Nephron progenitor cell (in vitro differentiated cells): ENCODE results near the gene DLG1.
A peak's percentile ranks its signal among the peaks of the same experiment; 100 is the strongest.

Experiments used
- DNase-seq: peaks from one replicate; pipeline ENCODE4 v3.0.0; 2021
- H3K27ac Mint-ChIP-seq: 2 replicates; pipeline ENCODE4 v1.8.0; 2021; ENCODE audit warnings: mild to moderate bottlenecking, moderate library complexity, mixed read lengths
- H3K27me3 Mint-ChIP-seq: 2 replicates; pipeline ENCODE4 v1.8.0; 2021; ENCODE audit warnings: mild to moderate bottlenecking, low read depth, mixed read lengths; ENCODE audit not compliant: poor library complexity
- H3K36me3 Mint-ChIP-seq: 2 replicates; pipeline ENCODE4 v1.8.0; 2021; ENCODE audit warnings: low read depth, mixed read lengths
- H3K4me1 Mint-ChIP-seq: 2 replicates; pipeline ENCODE4 v1.8.0; 2021; ENCODE audit warnings: mixed read lengths
- H3K4me3 Mint-ChIP-seq: 2 replicates; pipeline ENCODE4 v1.8.0; 2021; ENCODE audit warnings: mild to moderate bottlenecking, moderate library complexity, mixed read lengths
- H3K9me3 Mint-ChIP-seq: 2 replicates; pipeline ENCODE4 v1.8.0; 2021; ENCODE audit warnings: mild to moderate bottlenecking, moderate library complexity, mixed read lengths
- TF ChIP-seq, protein P1 (sequence below): fragments of 200-600 bp; sonication (generic); IDR thresholded peaks from 2 replicates; pipeline ENCODE4 v1.5.0; 2021; ENCODE audit warnings: antibody characterized with exemption

The DLG1 gene

GRCh38 chr3:197205675-197206074 lies 92.7 kb downstream of the DLG1 start:
- peaks cover 38% of the 10 kb centered on the region for H3K4me1 Mint-ChIP-seq
- peak overlapping the region; percentile 23 for H3K27ac Mint-ChIP-seq
- DNase-seq = no peak

DNA sequence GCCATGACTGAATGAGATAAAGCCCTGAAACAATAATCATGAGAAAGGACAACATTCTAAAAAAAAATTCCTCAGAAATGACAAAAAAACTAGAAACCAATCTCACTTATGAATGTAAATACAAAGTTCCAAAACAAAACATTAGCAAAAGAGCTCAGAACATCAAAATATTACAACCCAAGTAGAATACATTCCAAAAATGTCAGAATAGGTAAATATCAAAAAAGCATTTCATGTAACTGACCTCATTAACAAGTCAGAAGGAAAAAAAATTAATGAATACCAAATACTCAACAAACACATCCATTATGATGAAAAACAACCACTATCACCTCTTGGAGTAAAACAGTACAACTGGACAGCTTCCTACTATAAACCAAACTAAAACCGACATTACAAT lies 93.1 kb downstream of the DLG1 start:
- peaks cover 36% of the 10 kb centered on the region for H3K4me1 Mint-ChIP-seq
- H3K27ac Mint-ChIP-seq = no peak overlapping the region
- H3K4me3 Mint-ChIP-seq = no peak overlapping the region
- no peaks in the 10 kb centered on the region for H3K9me3 Mint-ChIP-seq
- no peak for DNase-seq
- TF ChIP-seq, protein P1, sequence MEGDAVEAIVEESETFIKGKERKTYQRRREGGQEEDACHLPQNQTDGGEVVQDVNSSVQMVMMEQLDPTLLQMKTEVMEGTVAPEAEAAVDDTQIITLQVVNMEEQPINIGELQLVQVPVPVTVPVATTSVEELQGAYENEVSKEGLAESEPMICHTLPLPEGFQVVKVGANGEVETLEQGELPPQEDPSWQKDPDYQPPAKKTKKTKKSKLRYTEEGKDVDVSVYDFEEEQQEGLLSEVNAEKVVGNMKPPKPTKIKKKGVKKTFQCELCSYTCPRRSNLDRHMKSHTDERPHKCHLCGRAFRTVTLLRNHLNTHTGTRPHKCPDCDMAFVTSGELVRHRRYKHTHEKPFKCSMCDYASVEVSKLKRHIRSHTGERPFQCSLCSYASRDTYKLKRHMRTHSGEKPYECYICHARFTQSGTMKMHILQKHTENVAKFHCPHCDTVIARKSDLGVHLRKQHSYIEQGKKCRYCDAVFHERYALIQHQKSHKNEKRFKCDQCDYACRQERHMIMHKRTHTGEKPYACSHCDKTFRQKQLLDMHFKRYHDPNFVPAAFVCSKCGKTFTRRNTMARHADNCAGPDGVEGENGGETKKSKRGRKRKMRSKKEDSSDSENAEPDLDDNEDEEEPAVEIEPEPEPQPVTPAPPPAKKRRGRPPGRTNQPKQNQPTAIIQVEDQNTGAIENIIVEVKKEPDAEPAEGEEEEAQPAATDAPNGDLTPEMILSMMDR = no peak
- no peaks in the 10 kb centered on the region for H3K27me3 Mint-ChIP-seq
- peaks cover 17% of the 10 kb centered on the region for H3K36me3 Mint-ChIP-seq

More at GRCh38 chr3:197205675-197206074, 92.7 kb downstream of the DLG1 start:
- Mint-ChIP-seq H3K27me3 (no peaks in the 10 kb centered on the region), H3K36me3 (peaks cover 14% of the 10 kb centered on the region), H3K4me3 (no peak overlapping the region), H3K9me3 (no peaks in the 10 kb centered on the region)
- TF ChIP-seq, protein P1 = no peak

DNA sequence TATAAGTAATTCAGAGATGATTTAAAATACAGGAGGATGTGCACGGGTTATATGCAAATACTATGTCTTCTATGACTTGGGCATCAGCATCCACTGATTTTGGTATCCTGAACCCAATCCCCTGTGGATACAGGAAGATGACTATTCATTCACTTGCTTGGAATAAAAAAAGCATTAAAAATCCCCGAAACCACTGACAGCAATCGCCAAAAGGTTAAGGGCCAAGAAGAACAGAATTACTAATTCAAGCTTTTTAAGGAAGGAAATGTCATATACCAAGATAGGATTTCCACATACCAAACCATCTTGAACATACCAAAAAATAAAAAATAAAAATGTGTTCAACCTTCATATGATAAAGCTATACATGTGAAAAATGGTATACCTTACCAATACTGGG lies 93.7 kb downstream of the DLG1 start:
- Mint-ChIP-seq H3K27me3 (no peaks in the 10 kb centered on the region), H3K27ac (no peak overlapping the region), H3K4me3 (no peak overlapping the region), H3K4me1 (peaks cover 31% of the 10 kb centered on the region), H3K9me3 (no peaks in the 10 kb centered on the region), H3K36me3 (peaks cover 18% of the 10 kb centered on the region)
- TF ChIP-seq, protein P1 = no peak
- DNase-seq = no peak

DNA sequence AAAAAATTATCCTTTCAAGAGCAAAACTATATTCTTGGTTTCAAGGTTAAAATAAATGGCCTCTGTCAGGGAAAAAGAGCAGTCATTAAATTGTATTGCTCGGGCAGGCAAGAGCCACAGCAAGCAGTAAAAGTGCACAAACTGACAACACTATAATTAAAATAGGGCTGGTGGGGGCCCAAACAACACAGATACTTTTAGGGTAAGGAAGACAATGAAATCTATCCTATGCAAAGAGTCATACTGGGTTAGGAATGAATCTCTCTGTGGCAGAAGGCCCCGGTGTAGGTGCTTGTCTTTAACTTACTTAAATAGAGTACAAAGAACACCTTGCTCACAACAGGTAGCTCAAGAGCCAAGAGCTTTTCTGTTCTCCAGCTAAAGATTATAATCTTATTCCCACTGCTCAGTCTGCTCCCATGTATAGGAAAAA lies 94.7 kb downstream of the DLG1 start:
- Mint-ChIP-seq H3K9me3 (no peaks in the 10 kb centered on the region), H3K27ac (no peak overlapping the region), H3K4me3 (no peak overlapping the region), H3K27me3 (no peaks in the 10 kb centered on the region), H3K36me3 (peaks cover 23% of the 10 kb centered on the region), H3K4me1 (peaks cover 31% of the 10 kb centered on the region)
- TF ChIP-seq, protein P1 = no peak
- no peak for DNase-seq

GRCh38 chr3:197202694-197203093 lies 95.7 kb downstream of the DLG1 start:
- peaks cover 19% of the 10 kb centered on the region for H3K36me3 Mint-ChIP-seq

More at GRCh38 chr3:197202694-197203093, 95.7 kb downstream of the DLG1 start:
- TF ChIP-seq, protein P1 = no peak
- Mint-ChIP-seq H3K4me1 (peaks cover 27% of the 10 kb centered on the region), H3K27me3 (no peaks in the 10 kb centered on the region), H3K27ac (peak overlapping the region; percentile 81), H3K9me3 (no peaks in the 10 kb centered on the region), H3K4me3 (no peak overlapping the region)
- DNase-seq = no peak
